ENCODE data around the gene SRPK2.
A peak's percentile ranks its signal among the peaks of the same experiment; 100 is the strongest.

SRPK2 gene

DNA sequence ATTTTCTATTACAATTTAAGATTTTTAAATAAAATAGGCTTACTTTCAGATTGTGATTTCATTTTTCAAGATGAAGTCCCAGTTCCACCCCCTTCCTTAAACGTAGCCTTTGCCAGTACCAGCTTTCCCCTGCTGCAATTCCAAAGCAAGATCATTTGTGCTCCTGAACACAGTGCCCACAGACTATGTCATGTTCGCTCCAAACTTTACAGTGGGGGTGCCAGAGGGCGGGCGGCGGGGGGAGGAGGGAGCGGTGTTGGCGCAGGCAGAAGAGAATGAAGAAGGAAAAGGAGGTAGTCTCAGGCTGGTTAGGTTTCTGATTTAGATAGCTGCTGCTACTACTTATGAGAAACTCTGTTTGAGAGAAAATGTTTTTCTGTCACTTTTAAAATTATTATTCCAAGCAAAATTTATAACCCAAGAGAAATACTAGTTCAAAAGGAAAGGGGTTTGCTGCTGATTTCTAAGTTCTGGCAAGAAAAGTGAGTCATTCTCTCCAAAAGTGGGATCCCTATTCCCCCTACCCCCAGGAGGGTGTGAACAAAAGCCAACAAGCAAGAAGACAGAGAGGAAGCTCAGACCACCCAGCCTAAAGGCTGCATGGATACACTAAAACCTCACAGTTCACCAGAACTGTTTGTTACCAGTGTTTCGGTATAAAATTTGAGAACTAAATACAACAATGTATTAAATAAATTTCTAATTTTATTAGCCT is 109.6 kb downstream of the SRPK2 start:
- H3K9me3 Mint-ChIP-seq, result no peaks in the 10 kb centered on the region
- peak overlapping the region; percentile 21 to 52 (median 50) for H3K27ac Mint-ChIP-seq
- H3K4me1 Mint-ChIP-seq, result peaks cover 18% of the 10 kb centered on the region
- H3K36me3 Mint-ChIP-seq (ENCODE audit: low read depth), result no peaks in the 10 kb centered on the region
- TF ChIP-seq, protein P1, sequence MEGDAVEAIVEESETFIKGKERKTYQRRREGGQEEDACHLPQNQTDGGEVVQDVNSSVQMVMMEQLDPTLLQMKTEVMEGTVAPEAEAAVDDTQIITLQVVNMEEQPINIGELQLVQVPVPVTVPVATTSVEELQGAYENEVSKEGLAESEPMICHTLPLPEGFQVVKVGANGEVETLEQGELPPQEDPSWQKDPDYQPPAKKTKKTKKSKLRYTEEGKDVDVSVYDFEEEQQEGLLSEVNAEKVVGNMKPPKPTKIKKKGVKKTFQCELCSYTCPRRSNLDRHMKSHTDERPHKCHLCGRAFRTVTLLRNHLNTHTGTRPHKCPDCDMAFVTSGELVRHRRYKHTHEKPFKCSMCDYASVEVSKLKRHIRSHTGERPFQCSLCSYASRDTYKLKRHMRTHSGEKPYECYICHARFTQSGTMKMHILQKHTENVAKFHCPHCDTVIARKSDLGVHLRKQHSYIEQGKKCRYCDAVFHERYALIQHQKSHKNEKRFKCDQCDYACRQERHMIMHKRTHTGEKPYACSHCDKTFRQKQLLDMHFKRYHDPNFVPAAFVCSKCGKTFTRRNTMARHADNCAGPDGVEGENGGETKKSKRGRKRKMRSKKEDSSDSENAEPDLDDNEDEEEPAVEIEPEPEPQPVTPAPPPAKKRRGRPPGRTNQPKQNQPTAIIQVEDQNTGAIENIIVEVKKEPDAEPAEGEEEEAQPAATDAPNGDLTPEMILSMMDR (IDR thresholded peaks at IDR 0.05; ENCODE audit: unreplicated experiment in 3 of 3), result no peak
- no peaks in the 10 kb centered on the region for H3K27me3 Mint-ChIP-seq (ENCODE audit: low read depth)
- H3K4me3 Mint-ChIP-seq, result no peak overlapping the region

DNA sequence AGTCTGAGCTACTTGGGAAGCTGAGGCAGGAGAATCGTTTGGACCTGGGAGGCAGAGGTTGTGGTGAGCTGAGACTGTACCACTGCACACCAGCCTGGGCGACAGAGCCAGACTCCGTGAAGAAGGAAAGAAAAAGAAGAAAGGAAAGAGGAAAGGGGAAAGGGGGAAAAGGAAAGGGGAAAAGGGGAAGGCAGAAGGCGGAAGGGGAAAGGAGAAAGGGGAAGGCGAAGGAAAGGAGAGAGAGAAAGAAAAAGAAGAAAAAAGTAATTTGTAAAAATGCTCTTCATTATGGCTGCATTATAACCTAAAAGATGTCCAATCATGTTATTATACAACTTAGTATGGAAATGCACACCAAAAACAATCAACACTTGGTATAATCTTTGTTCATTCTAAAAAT is 110.2 kb downstream of the SRPK2 start:
- Mint-ChIP-seq H3K4me3 (no peak overlapping the region), H3K9me3 (no peaks in the 10 kb centered on the region), H3K4me1 (peaks cover 18% of the 10 kb centered on the region), H3K27ac (peak overlapping the region in 1 of 3 experiments; percentile 52), H3K27me3 (ENCODE audit: low read depth) (no peaks in the 10 kb centered on the region), H3K36me3 (ENCODE audit: low read depth) (no peaks in the 10 kb centered on the region)
- TF ChIP-seq, protein P1 (IDR thresholded peaks at IDR 0.05; ENCODE audit: unreplicated experiment in 3 of 3), result no peak

DNA sequence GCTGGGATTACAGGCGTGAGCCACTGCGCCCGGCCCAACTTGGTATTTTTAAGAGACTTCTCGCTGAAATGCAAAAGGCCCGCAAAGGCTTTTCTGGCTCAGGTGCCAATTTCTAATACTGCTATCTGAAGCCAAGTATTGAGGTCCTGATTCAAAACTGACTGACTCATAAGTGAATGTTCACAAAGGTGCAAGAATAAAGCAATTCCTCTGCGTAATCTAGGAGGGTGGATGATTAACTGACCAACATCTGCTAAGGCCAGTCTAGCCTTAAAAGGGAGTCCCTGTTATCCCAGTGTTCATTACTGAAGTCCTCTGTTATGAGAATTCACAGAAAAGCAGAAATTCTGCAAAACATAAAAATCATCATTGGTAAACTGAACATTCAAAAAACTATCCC is 111.4 kb downstream of the SRPK2 start:
- H3K4me1 Mint-ChIP-seq, result peaks cover 18% of the 10 kb centered on the region
- H3K27ac Mint-ChIP-seq, result peak overlapping the region; percentile 4 to 71 (median 40)
- H3K9me3 Mint-ChIP-seq, result no peaks in the 10 kb centered on the region
- no peak overlapping the region for H3K4me3 Mint-ChIP-seq
- TF ChIP-seq, protein P1 (IDR thresholded peaks at IDR 0.05; ENCODE audit: unreplicated experiment in 3 of 3), result no peak
- H3K36me3 Mint-ChIP-seq (ENCODE audit: low read depth), result no peaks in the 10 kb centered on the region
- H3K27me3 Mint-ChIP-seq (ENCODE audit: low read depth), result no peaks in the 10 kb centered on the region

DNA sequence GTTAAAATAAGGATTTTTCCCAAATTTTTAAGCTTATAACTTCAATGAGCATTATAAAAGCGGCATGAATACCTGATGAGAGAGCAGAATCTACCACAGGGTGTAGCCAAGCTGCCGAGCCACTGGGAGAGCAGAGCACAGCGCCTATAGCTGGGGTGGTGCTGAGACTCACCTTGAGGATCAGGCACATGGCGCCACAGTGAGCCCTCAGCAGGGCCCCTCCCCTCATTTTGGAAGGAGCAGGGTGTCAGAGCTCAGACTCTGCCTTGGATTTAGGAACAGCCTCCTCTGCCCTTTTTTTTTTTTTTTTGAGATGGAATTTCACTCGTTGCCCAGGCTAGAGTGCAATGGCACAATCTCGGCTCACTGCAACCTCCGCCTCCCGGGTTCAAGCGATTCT is 118.6 kb downstream of the SRPK2 start:
- Mint-ChIP-seq H3K4me3 (no peak overlapping the region), H3K27me3 (ENCODE audit: low read depth) (no peaks in the 10 kb centered on the region), H3K36me3 (ENCODE audit: low read depth) (no peaks in the 10 kb centered on the region), H3K4me1 (peaks cover 25% of the 10 kb centered on the region), H3K27ac (peak overlapping the region in 1 of 3 experiments; percentile 96), H3K9me3 (no peaks in the 10 kb centered on the region)
- TF ChIP-seq, protein P1 (IDR thresholded peaks at IDR 0.05; ENCODE audit: unreplicated experiment in 3 of 3), result no peak

DNA sequence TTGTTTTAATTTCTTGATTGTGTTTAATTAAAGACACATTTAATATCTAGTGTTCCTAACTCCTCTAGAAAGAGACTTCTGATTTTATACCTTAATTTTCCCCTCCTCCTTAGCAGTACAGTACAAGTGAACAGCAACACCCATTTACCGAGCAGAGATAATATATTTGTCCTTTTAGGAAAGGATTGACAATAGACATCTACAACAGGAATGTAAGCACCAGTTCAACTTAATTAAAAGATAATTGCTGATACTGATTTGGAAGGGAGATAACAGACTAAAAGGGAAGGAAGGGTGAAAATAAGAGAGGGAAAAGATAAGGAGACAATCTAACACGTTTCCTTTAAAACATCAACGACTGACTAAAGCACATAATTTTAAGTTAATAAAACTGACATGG is 119.3 kb downstream of the SRPK2 start:
- Mint-ChIP-seq H3K9me3 (no peaks in the 10 kb centered on the region), H3K4me1 (peaks cover 32% of the 10 kb centered on the region), H3K27me3 (ENCODE audit: low read depth) (no peaks in the 10 kb centered on the region), H3K36me3 (ENCODE audit: low read depth) (no peaks in the 10 kb centered on the region), H3K4me3 (peak overlapping the region; percentile 68 to 87 (median 80)), H3K27ac (peak overlapping the region; percentile 88 to 96 (median 90))
- TF ChIP-seq, protein P1 (IDR thresholded peaks at IDR 0.05; ENCODE audit: unreplicated experiment in 3 of 3), result no peak

Data from nephron (organoid).